Ramos (cell line): ENCODE data around the gene ATP1B1.
"Not testable (repeated sequence)": the region's sequence is repeated elsewhere in the genome, so short reads cannot be mapped to it uniquely, and the experiment has no call there.

Experiments
- in situ Hi-C: fragments of 300-500 bp; cut with MboI; formaldehyde crosslinking; loops from one replicate; pipeline ENCODE4 v1.14.3; 2022; ENCODE audit warnings: low sequenced_read_pairs; ENCODE audit not compliant: unreplicated experiment

Gene ATP1B1

DNA sequence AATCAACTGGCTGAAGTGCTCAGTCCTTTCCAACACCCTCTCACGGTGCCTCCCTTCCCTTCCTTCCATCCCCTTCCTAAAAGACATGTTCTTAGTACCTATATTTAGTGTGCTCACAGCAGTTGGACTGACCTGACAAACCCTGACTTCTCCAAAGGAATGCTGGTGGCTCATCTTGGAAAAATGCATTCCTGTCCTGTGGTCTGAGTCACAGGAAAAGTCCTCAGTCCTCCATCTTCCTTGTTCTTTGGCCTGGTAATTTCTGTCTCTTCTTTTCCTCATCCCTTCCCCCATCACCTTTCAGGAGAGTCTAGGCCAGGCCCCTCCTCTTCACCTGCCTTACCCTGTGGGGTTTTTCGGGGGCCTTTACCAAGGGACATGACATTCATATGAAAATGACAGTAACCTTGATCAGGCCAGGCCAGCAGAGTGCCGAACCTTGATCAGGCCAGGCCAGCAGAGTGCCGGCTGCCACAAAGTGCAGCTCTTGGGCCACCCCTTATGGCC, 7.2 kb downstream of the ATP1B1 start:
- in situ Hi-C loops, result no loop called here

DNA sequence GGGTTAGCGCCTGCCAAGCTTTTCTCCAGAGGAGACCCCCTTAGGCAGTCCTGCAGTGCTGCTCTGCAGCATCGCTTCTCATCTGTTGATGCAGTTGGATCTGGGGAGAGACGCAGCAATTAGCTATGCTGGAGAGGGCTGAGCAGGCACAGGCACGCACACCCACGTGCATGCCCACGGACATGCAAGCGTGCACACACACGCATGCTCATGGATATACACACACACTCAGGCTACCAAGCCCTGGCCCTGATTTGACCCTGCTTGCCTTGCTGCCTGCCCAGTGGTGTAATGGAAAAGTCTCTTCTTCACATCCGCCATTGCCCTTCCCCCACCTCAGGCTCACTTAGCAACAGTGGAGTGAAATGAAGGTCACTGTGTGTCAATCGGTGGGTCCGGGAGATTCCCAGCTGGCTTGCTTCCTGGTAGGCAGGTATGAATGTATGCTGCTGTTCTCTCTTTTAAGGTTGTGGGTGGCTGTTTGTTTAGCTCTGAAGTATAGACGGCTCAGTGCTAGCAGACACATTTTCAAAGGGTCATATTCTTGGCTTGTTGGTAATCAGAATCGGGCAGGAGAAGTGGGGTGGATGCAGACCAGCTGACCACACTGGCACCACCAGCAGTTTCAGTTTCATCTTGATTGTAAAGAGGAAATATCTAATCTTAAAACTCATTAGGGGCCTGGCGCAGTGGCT, 9.5 kb downstream of the ATP1B1 start:
- in situ Hi-C loops, result no loop called here

DNA sequence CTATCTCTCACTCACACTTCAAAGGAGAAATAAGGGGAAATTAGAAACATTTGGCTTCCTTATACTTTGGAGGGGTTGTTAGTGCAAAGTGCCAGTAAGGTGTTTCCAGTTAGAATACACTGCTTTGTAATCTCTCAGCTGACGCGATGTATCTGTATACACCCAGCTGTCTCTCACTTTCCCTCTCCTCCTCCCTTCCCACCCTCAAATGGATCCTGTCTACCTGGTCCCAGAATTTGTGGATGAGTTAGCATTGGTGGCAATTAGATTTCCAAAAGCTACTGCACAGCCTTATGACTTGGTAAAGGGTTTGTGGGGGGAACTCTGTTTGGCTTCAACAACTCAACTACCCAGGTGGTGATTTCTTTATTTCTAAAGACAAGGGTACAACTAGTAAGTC, 10.5 kb downstream of the ATP1B1 start:
- in situ Hi-C loops, result no loop called here

DNA sequence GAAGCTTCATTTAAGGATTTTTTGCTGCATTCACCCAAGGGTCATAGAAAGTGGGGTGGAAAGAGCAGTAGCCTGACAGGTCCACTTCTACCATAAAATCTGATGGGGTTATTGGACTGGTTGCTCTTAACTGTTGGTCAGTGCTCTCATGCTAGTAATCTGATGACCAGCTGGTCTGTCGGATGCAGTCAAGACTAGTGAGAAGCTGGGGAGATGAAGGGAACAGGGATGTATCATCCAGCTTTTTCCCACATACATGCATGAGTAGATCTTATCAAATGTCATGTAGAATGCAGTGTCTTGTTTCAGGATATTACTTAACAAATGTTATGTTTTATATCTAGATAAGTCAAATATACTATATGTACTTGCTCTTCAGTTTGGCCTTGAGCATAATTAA, 11.1 kb downstream of the ATP1B1 start:
- in situ Hi-C loops, result no loop called here

- in situ Hi-C loops, result no loop called here
These were observed 11.7 kb downstream of the ATP1B1 start for GRCh38 chr1:169118227-169118626.

DNA sequence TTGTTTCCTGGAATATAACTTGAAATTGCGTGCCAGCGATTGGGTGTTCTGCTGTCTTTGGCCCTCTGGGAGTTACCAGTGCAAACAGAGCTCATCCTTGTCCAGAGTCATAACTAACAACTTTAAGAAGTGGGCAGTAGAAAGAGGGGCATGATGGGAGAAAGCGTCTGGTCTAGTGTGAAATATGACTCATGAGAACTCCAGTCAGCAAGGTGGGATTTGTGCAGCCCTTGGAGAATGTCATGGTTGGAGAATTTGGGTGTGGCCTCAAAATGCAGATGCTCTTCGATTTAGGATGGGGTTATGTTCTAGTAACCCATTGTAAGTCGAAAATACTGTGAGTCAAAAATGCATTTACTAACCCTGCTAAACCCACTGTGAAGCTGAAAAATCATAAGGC, 12.9 kb downstream of the ATP1B1 start:
- in situ Hi-C loops, result no loop called here

- in situ Hi-C loops, result no loop called here
These were observed 13.6 kb downstream of the ATP1B1 start for GRCh38 chr1:169120066-169120465.

DNA sequence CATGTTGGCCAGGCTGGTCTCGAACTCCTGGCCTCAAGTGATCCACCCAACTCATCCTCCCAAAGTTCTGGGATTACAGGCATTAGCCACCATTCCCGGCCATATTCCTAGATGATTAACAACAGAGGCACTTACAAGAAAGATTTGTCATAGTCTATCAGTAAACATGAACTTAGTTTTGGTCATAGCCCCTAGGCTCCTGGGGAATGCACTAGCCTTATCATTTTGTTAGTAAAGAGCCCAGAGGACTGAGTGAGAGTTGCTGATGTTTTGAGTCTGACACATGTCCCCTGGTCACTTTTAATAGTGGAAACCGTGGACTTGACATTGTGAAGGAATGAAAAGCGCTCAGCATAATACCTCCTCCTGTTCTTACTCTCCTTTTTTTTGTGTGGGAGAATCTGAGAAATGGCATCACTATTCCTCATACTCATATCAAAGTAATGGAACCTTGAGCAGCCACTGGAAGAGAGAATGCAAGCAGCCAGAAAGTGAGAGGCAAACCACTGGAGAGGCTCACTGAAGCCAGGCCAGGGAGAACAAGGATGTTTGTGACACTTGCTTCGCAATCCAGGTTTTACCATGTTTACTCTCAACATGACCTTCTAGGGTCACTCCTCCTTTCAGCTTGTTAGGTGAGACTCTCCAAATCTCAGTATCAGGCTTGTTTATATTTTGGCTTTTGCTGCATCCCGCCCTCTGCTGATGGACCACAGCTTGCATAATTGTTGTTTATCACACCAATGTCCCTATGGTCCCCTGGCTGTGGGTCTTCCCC, 14.8 kb downstream of the ATP1B1 start:
- in situ Hi-C loops, result no loop called here

- in situ Hi-C loops, result no loop called here
These were observed 16.5 kb downstream of the ATP1B1 start for GRCh38 chr1:169122976-169123375.

GRCh38 chr1:169124459-169124858, 18.0 kb downstream of the ATP1B1 start:
- in situ Hi-C loops, result no loop called here

DNA sequence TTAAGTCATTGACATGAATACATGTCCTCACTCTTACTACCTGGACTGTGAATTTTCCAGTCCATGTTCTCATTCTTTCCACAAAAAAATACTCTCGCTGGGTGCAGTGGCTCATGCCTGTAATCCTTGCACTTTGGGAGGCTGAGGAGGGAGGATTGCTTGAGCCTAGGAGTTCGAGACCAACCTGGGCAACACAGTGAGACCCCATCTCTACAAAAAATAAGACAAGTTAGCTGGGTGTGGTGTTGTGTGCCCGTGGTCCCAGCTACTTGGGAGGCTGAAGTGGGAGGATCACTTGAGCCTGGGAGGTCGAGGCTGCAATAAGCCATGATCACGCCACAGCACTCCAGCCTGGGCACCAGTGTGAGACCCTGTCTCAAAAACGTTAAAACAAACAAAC, 19.1 kb downstream of the ATP1B1 start:
- in situ Hi-C loops, result not testable (repeated sequence)

GRCh38 chr1:169126335-169126734, 19.8 kb downstream of the ATP1B1 start:
- in situ Hi-C loops, result no loop called here

GRCh38 chr1:169127305-169127704, 20.8 kb downstream of the ATP1B1 start:
- in situ Hi-C loops, result no loop called here

DNA sequence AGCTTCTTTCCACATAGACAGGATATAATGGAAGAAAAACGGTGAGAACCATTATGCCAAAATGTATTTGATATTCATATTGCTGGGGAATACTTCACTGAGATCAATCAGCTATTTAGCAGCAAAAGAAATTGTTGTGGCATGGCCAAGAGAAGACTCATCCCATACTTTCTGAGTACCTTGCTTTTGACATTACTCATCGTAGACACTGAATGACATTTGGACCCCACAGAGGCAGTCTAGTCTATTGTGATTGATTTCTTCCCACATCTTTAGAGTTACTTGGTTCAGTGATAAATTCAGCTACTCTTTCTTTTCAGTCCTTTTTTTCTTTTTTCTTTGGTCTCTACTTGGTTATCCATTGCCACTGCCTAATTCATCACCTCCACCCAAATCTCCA, 22.1 kb downstream of the ATP1B1 start:
- in situ Hi-C loops, result no loop called here

DNA sequence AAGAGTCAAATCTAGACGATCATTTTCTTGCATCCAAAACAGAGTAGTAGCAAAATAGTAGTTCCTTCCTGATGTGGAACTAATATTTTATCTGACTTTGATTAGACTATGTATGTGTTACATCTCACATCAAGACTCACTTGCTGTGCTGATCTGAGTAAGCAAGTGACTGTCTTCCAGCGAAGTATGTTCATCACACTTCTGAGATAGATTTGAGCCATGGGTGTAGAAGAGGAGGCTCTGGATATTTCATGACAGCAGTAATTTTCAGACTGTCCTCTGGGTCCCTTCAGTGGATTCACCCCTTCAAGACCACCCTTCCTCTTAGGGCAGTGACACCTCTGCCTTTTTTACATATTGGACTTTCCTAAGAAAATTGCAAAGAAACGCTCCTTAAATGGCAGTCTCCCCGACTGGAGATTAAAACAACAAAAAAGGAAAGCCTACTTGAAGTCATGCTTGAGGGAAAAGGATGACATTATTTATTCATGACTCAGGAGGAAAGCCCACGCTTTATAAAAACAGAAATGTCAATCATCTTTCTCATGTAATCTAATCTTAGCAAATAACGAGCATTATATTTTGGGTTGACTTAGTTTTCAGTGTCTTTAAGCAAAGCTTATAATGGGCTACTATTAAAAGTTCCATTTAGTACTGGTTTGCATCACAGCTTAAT, 22.8 kb downstream of the ATP1B1 start:
- in situ Hi-C loops, result no loop called here

- in situ Hi-C loops, result no loop called here
These were observed 24.2 kb downstream of the ATP1B1 start for GRCh38 chr1:169130683-169131082.

DNA sequence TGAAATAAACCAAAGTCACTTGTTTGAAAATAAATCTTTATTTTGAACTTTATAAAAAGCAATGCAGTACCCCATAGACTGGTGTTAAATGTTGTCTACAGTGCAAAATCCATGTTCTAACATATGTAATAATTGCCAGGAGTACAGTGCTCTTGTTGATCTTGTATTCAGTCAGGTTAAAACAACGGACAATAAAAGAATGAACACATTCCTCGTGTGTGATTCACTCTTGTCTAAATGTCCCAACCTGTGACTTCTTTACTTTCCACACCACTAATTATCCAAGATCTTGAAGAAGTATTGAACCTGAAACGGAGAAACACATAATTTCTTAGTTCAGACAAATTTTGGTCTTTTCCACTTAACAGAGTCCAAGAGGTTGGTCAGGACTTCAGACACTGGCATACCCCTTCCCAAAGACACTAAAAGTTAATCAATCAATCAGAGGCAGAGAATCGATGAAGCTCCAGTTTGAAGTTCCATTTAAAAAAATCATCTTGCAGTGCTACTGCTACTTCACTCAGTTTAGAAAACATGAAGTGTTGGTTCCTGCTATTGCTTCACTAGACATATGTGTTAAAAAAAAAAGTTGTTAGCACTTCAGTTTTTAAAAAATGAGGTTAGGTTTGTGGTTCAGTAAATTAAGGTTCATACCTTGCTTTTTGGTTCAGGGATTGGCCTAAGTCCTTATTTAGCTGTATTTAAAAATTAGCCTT, 26.2 kb downstream of the ATP1B1 start:
- in situ Hi-C loops, result no loop called here

DNA sequence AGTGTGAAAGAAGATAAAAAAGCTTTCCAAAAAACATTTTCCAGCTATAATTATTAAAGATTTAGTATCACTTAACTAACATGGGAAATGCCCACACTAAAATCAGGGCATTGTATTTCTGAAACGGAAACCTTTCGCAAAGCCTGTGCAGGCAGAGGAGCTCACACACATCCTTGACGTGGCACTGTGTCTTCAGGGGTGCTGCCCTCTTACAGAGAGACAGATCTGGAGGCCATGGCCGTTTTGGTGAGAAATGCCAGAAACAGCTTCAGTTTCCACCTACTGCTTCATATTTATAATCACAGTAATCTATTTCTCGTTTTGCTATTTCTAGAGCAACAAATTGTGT, 26.7 kb downstream of the ATP1B1 start:
- in situ Hi-C loops, result no loop called here

DNA sequence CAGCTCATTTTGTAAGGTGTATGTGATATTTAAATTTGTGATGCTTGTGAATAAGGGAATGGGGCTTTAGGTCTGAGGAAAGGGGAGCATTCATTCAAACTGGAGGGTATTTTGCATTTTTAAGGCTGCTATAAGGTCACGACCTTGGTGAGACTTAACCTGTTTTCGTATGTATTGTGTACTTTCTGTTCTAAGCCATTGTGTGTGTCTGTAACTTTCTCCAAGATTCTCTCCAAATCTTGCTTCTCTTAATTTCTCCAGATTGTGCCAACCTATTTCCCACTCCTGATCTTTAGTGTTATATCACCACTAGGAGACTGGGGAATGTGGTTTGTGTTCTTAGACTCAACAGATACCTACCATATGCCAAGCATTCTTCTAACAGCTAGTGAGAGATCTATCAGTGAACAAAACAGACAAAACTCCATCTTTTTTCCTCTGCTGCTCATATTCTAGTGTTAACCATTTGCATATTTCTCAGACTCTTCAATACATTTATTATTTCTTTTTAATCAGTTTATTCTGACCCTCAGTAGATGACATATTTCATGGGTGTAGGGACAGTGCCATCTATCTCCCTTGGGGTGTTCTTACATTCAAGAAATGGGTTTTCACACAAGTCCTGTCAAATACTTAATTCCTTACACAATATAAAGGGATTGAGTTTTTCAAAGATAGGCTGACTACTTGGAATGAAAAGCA, 27.5 kb downstream of the ATP1B1 start:
- in situ Hi-C loops, result no loop called here

DNA sequence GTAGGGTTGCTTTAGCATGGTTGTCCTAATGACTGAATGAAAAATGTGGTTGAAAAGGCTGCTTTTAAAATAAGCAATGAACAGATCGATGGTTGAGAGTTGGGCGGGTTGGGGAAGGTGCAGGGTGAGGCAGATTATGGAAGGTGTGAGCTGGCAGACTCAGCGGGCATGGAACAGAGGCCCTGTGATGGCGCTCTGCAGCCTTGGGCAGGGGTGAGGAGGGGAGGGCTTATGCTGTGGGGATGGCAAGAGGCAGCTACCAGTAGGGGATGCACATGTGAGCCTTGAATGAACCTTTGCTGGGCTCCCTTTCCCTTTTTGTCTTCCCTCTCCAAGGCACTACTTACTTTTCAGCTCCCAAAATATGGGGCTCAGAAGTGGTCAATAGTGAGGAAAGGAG, 30.9 kb downstream of the ATP1B1 start:
- in situ Hi-C loops, result no loop called here
